Peyer's patch (tissue), 4 donors: ENCODE data around the gene PARL.

Experiments
- CTCF ChIP-seq, 6 experiments: fragments of 450-650 bp in 4 of 6; fragments of 200-600 bp in 2 of 6; sonication (generic) in 1 of 6; IDR thresholded peaks; one replicate each; pipeline ENCODE4 v1.5.1; 2017 to 2019; ENCODE audit warnings: antibody characterized with exemption in 6 of 6, mild to moderate bottlenecking in 3 of 6, moderate library complexity in 1 of 6
- POLR2A ChIP-seq, 2 donors: fragments of 450-650 bp; IDR thresholded peaks; one replicate each; pipeline ENCODE4 v1.5.1; 2017; ENCODE audit warnings: antibody characterized with exemption in 2 of 2, mild to moderate bottlenecking in 2 of 2, moderate library complexity in 2 of 2

GRCh38 chr3:183909030-183909600 lies 24.4 kb upstream of the PARL start:
- TF ChIP-seq CTCF (IDR thresholded peaks at IDR 0.05) = no peak
- no peak for TF ChIP-seq POLR2A (IDR thresholded peaks at IDR 0.05)
